K562 (cell line): ENCODE measurements around the gene CD38. TPM values are rescaled to one million over a fixed set of nuclear protein-coding genes. Genes with fewer than 3 reads are reported as not detected.
A peak's percentile ranks its signal among the peaks of the same experiment; 100 is the strongest.

Source experiments
- ATAC-seq: fragments of 200-7000 bp; cut with Tn5 transposase; 3 replicates; pipeline ENCODE4 v1.9.1; 2020; ENCODE audit warnings: moderate library complexity
- BruUV-seq: library from RNA; stranded (reverse); fragments of 400-500 nt; replicated peaks from 2 replicates; lab custom pipeline; 2021; lab: Mats Ljungman, UMichigan
- CTCF ChIA-PET: fragments of 300-600 bp; formaldehyde crosslinking; extraction: SDS; loops from one replicate; lab custom pipeline; 2021; ENCODE audit warnings: low intra/inter-chr PET ratio; lab: Yijun Ruan, JAX
- POLR2A ChIA-PET: fragments of 300-600, 350-650 bp; sonication (Branson Sonifier 250); formaldehyde crosslinking; extraction: SDS; loops from one replicate; lab custom pipeline; 2021; ENCODE audit warnings: antibody characterized with exemption, inconsistent platforms; lab: Yijun Ruan, JAX
- DNase-seq, 4 experiments: peaks; one replicate each; pipeline versions ENCODE4 v3.0.0 to v3.0.0-alpha.2; 2011 to 2018; ENCODE audit warnings: low spot score in 3 of 4, mixed read lengths in 3 of 4; ENCODE audit errors: extremely low read depth in 1 of 4
- FAIRE-seq: peaks from 2 replicates; lab custom pipeline; 2011; peaks lifted over from hg19 to GRCh38; lab: Jason Lieb, UNC
- H2AFZ ChIP-seq: 2 replicates; pipeline ENCODE4 v1.6.0; 2011; ENCODE audit warnings: low read depth, low read length, control low read depth, inconsistent platforms
- H3K27ac ChIP-seq: fragments of 200-600 bp; 3 replicates; pipeline ENCODE4 v1.8.0; 2011; ENCODE audit warnings: low read depth, mild to moderate bottlenecking, control low read depth, inconsistent platforms, low read length, moderate library complexity, mixed read lengths; ENCODE audit errors: extremely low read depth
- H3K27me3 ChIP-seq, 2 experiments: fragments of 300-600 bp in 1 of 2; 2 replicates in 1 of 2; 3 replicates in 1 of 2; pipeline versions ENCODE4 v1.6.0 to v1.8.0; 2011; ENCODE audit warnings: inconsistent platforms in 2 of 2, low read length in 2 of 2, mild to moderate bottlenecking in 1 of 2, mixed read lengths in 1 of 2, moderate library complexity in 1 of 2; ENCODE audit not compliant: control insufficient read depth in 2 of 2, insufficient read depth in 2 of 2
- H3K36me3 ChIP-seq: fragments of 300-600 bp; 3 replicates; pipeline ENCODE4 v1.8.0; 2011; ENCODE audit warnings: mild to moderate bottlenecking, low read length, inconsistent platforms; ENCODE audit not compliant: control insufficient read depth, insufficient read depth
- H3K4me1 ChIP-seq, 2 experiments: fragments of 200-600 bp in 1 of 2; replicated peaks in 1 of 2; 2 replicates in 1 of 2; 3 replicates in 1 of 2; pipeline versions ENCODE4 v1.5.1 to v1.8.0; 2011; ENCODE audit warnings: inconsistent platforms in 2 of 2, low read length in 2 of 2, mild to moderate bottlenecking in 1 of 2, mixed read lengths in 1 of 2, moderate library complexity in 1 of 2; ENCODE audit not compliant: control insufficient read depth in 2 of 2, insufficient read depth in 2 of 2
- H3K4me2 ChIP-seq: 2 replicates; pipeline ENCODE4 v1.6.1; 2011; ENCODE audit warnings: low read length, control low read depth, inconsistent platforms, mixed read lengths; ENCODE audit not compliant: insufficient read depth
- H3K4me3 ChIP-seq: fragments of 200-600 bp; sonication (generic), shearing (Covaris generic); 2 replicates; pipeline ENCODE4 v1.5.1; 2016; ENCODE audit warnings: control low read depth, inconsistent platforms
- H3K79me2 ChIP-seq: fragments of 200-600 bp; 3 replicates; pipeline ENCODE4 v1.8.0; 2011; ENCODE audit warnings: low read length, inconsistent platforms; ENCODE audit not compliant: control insufficient read depth, insufficient read depth
- H3K9ac ChIP-seq, 2 experiments: 2 replicates each; pipeline versions ENCODE4 v1.6.0 to v1.6.1; 2011; ENCODE audit warnings: low read depth in 2 of 2, low read length in 2 of 2, control low read depth in 1 of 2, inconsistent platforms in 1 of 2, mild to moderate bottlenecking in 1 of 2, mixed read lengths in 1 of 2; ENCODE audit not compliant: insufficient read depth in 1 of 2
- H3K9me1 ChIP-seq: one replicate; pipeline ENCODE4 v1.6.0; 2011; ENCODE audit warnings: inconsistent platforms, mild to moderate bottlenecking, low read length, moderate library complexity; ENCODE audit not compliant: control insufficient read depth, insufficient read depth
- H3K9me3 ChIP-seq: replicated peaks from 2 replicates; pipeline ENCODE4 v1.5.1; 2011; ENCODE audit warnings: low read depth, low read length, inconsistent platforms; ENCODE audit not compliant: control insufficient read depth, insufficient read depth
- H4K20me1 ChIP-seq: replicated peaks from 2 replicates; pipeline ENCODE4 v1.6.1; 2011; ENCODE audit warnings: low read length, inconsistent platforms, mixed read lengths; ENCODE audit not compliant: control insufficient read depth, insufficient read depth
- CC2D1A ChIP-seq: fragments of 450-650 bp; IDR thresholded peaks from 2 replicates; pipeline ENCODE4 v1.6.1; 2017; ENCODE audit warnings: mild to moderate bottlenecking
- CSDE1 ChIP-seq, 2 experiments: fragments of 450-650 bp; IDR thresholded peaks; 2 replicates each; pipeline ENCODE4 v1.6.1; 2016; ENCODE audit warnings: mild to moderate bottlenecking in 1 of 2
- MEIS2 ChIP-seq: fragments of 450-650 bp; IDR thresholded peaks from 2 replicates; pipeline ENCODE4 v1.6.1; 2014; ENCODE audit warnings: mild to moderate bottlenecking; ENCODE audit not compliant: partially characterized antibody
- SETDB1 ChIP-seq: IDR thresholded peaks from one replicate; pipeline ENCODE4 v1.6.1; 2012; ENCODE audit warnings: low read length, control low read depth, inconsistent platforms
- SOX6 ChIP-seq: fragments of 450-650 bp; IDR thresholded peaks from 2 replicates; pipeline ENCODE4 v1.6.1; 2014; ENCODE audit warnings: mild to moderate bottlenecking
- TBP ChIP-seq: optimal IDR thresholded peaks from 2 replicates; pipeline ENCODE3; 2011; ENCODE audit warnings: low read depth, low read length, improper control_type of control experiment
- ZNF384 ChIP-seq: IDR thresholded peaks from 2 replicates; pipeline ENCODE4 v1.6.1; 2012; ENCODE audit warnings: low read depth, low read length, improper control_type of control experiment
- ZNF449 ChIP-seq: fragments of 250-450 bp; sonication (Bioruptor Pico); IDR thresholded peaks from 2 replicates; pipeline ENCODE4 v1.8.0; 2022; ENCODE audit warnings: moderate library complexity, mild to moderate bottlenecking, inconsistent platforms
- WGBS: fragments of 100-300 bp; shearing (Covaris generic); methylation state at CpG from one replicate; pipeline ENCODE4 v1.1.6; 2016; ENCODE audit warnings: low coverage, mixed read lengths; ENCODE audit not compliant: insufficient coverage; ENCODE audit errors: missing lambda C conversion rate; 5-methylcytosine and 5-hydroxymethylcytosine counted together
- in situ Hi-C: fragments of 300-500 bp; cut with MboI; formaldehyde crosslinking; loops from 4 replicates; pipeline ENCODE4 v1.15.0; 2018; ENCODE audit warnings: inconsistent platforms, mixed read lengths
- intact Hi-C: fragments of 100-400 bp; cut with micrococcal nuclease; formaldehyde crosslinking; loops from 2 replicates; pipeline ENCODE4 v1.14.2; 2022
- polyA plus RNA-seq, 8 experiments: library from polyadenylated mRNA; depleted of rRNA in 4 of 8; stranded (reverse) in 5 of 8; unstranded in 3 of 8; fragments of >200 nt; fragmentation: Nextera tagmentation in 2 of 8; fragmentation: Illumina TruSeq in 1 of 8; extraction: Ambion mirVana in 2 of 8; extraction: Trizol in 1 of 8; gene quantifications; 2 replicates each; pipeline versions ENCODE4 v1.2.1 to v1.2.3, GENCODE V29; 2011 to 2014; ENCODE audit warnings: inconsistent platforms in 1 of 8, missing spikeins in 1 of 8
- total RNA-seq, 7 experiments: library from RNA; depleted of rRNA in 6 of 7; stranded (reverse); fragments of >200 nt in 6 of 7; fragmentation: Illumina TruSeq in 2 of 7; extraction: Trizol in 2 of 7; gene quantifications; 2 replicates each; pipeline versions ENCODE4 v1.2.1 to v1.2.3, GENCODE V29; 2011 to 2021; ENCODE audit warnings: low replicate concordance in 1 of 7
- TF ChIP-seq, protein P1 (sequence below), 2 experiments: IDR thresholded peaks in 1 of 2; conservative IDR thresholded peaks in 1 of 2; 2 replicates each; pipeline ENCODE4 v1.6.1; 2016; ENCODE audit warnings: low read depth in 2 of 2, mild to moderate bottlenecking in 1 of 2, missing compliant biosample characterization in 1 of 2, missing genetic modification characterization in 1 of 2, moderate library complexity in 1 of 2
- TF ChIP-seq, protein P2 (sequence below): fragments of 250-450 bp; sonication (Bioruptor Pico); IDR thresholded peaks from 2 replicates; pipeline ENCODE4 v1.5.0; 2020; ENCODE audit warnings: mild to moderate bottlenecking
- TF ChIP-seq, protein P3 (sequence below): fragments of 450-650 bp; IDR thresholded peaks from 2 replicates; pipeline ENCODE4 v1.6.1; 2016
- TF ChIP-seq, protein P4 (sequence below), 3 experiments: IDR thresholded peaks in 2 of 3; conservative IDR thresholded peaks in 1 of 3; 2 replicates each; pipeline ENCODE4 v1.5.1; 2011 to 2012; ENCODE audit warnings: low read length in 3 of 3, mild to moderate bottlenecking in 3 of 3, control low read depth in 2 of 3, improper control_type of control experiment in 1 of 3, inconsistent platforms in 1 of 3, low read depth in 1 of 3, mixed read lengths in 1 of 3, moderate library complexity in 1 of 3; ENCODE audit not compliant: insufficient read depth in 2 of 3

The CD38 gene
- total and polyA plus RNA-seq, 9 of the 15 experiments (the other 6 are each of a cell fraction or from before 2014, with no cell fraction given) = 0.04 to 0.06 (median 0.04) TPM; not detected in 5

- FAIRE-seq = peak; percentile 51
- H3K36me3 ChIP-seq = no peaks in the 10 kb centered on the region
- peak in 1 of 4 experiments; percentile 18 for DNase-seq
- H3K4me1 ChIP-seq = no peaks in the 10 kb centered on the region
- no peaks in the 10 kb centered on the region for H3K79me2 ChIP-seq
- H3K9me1 ChIP-seq = no peaks in the 10 kb centered on the region
- no peak overlapping the region for H3K4me3 ChIP-seq
- in situ Hi-C loops = no loop called here
- H3K4me2 ChIP-seq = no peak overlapping the region
- H4K20me1 ChIP-seq = no peaks in the 10 kb centered on the region
- no peaks in the 10 kb centered on the region; the same call in 1 of the 2 replicates for H3K9me3 ChIP-seq
- no peaks in the 10 kb centered on the region for H3K27me3 ChIP-seq
- 9% methylated on average over 3 of the region's 3 CpGs for WGBS
- CTCF ChIA-PET = no interaction called here
- H3K9ac ChIP-seq = no peak overlapping the region
- H2AFZ ChIP-seq = peak overlapping the region; percentile 55; the same call in 1 of the 2 replicates
- intact Hi-C loops = loop anchor here (5.0 kb wide), 1 partner anchor 89 kb away; no protein-coding TSS in a partner anchor
- POLR2A ChIA-PET = no interaction called here
- no peak overlapping the region for H3K27ac ChIP-seq
- ATAC-seq = peak; percentile 80
- BruUV-seq = no TSS peak
- TF ChIP-seq ZNF384 (peak; percentile 80), SOX6 (0 out of 2 replicates have a peak, but pooled peaks have one; percentile 32), MEIS2 (peak; percentile 65), TBP (no peak), CSDE1 (IDR thresholded peaks at IDR 0.05) (no peak), ZNF449 (CRISPR knock-in tag) (no peak), SETDB1 (no peak), CC2D1A (no peak)
- TF ChIP-seq, protein P1, sequence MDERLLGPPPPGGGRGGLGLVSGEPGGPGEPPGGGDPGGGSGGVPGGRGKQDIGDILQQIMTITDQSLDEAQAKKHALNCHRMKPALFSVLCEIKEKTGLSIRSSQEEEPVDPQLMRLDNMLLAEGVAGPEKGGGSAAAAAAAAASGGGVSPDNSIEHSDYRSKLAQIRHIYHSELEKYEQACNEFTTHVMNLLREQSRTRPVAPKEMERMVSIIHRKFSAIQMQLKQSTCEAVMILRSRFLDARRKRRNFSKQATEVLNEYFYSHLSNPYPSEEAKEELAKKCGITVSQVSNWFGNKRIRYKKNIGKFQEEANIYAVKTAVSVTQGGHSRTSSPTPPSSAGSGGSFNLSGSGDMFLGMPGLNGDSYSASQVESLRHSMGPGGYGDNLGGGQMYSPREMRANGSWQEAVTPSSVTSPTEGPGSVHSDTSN (CRISPR knock-in tag; IDR thresholded peaks at IDR 0.05; ENCODE audit: low read depth) = no peak
- TF ChIP-seq, protein P1 (tag; conservative IDR thresholded peaks at IDR 0.05; ENCODE audit: low read depth) = peak; percentile 28; the same call in 1 of the 2 replicates
- TF ChIP-seq, protein P2, sequence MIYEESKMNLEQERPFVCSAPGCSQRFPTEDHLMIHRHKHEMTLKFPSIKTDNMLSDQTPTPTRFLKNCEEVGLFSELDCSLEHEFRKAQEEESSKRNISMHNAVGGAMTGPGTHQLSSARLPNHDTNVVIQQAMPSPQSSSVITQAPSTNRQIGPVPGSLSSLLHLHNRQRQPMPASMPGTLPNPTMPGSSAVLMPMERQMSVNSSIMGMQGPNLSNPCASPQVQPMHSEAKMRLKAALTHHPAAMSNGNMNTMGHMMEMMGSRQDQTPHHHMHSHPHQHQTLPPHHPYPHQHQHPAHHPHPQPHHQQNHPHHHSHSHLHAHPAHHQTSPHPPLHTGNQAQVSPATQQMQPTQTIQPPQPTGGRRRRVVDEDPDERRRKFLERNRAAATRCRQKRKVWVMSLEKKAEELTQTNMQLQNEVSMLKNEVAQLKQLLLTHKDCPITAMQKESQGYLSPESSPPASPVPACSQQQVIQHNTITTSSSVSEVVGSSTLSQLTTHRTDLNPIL (CRISPR knock-in tag) = no peak
- TF ChIP-seq, protein P3, sequence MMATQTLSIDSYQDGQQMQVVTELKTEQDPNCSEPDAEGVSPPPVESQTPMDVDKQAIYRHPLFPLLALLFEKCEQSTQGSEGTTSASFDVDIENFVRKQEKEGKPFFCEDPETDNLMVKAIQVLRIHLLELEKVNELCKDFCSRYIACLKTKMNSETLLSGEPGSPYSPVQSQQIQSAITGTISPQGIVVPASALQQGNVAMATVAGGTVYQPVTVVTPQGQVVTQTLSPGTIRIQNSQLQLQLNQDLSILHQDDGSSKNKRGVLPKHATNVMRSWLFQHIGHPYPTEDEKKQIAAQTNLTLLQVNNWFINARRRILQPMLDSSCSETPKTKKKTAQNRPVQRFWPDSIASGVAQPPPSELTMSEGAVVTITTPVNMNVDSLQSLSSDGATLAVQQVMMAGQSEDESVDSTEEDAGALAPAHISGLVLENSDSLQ = peak; percentile 29; the same call in 1 of the 2 replicates
- TF ChIP-seq, protein P4, sequence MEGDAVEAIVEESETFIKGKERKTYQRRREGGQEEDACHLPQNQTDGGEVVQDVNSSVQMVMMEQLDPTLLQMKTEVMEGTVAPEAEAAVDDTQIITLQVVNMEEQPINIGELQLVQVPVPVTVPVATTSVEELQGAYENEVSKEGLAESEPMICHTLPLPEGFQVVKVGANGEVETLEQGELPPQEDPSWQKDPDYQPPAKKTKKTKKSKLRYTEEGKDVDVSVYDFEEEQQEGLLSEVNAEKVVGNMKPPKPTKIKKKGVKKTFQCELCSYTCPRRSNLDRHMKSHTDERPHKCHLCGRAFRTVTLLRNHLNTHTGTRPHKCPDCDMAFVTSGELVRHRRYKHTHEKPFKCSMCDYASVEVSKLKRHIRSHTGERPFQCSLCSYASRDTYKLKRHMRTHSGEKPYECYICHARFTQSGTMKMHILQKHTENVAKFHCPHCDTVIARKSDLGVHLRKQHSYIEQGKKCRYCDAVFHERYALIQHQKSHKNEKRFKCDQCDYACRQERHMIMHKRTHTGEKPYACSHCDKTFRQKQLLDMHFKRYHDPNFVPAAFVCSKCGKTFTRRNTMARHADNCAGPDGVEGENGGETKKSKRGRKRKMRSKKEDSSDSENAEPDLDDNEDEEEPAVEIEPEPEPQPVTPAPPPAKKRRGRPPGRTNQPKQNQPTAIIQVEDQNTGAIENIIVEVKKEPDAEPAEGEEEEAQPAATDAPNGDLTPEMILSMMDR (IDR thresholded peaks at IDR 0.05 in 2 of 3, conservative IDR thresholded peaks at IDR 0.05 in 1 of 3; ENCODE audit: insufficient read depth in 2 of 3, low read depth in 1 of 3, low read length in 3 of 3) = peak in 2 of 3 experiments; percentile 10 to 30; a peak in 2 of 6 replicates
Measured at GRCh38 chr4:15868111-15868510, 90.0 kb downstream of the CD38 start.
